Prostate gland (tissue), 2 donors: Measurements from ENCODE around the gene ENC1.

Source experiments
- CTCF ChIP-seq, 4 experiments: fragments of 200-600 bp in 2 of 4; fragments of 450-650 bp in 2 of 4; sonication (generic) in 2 of 4; IDR thresholded peaks; 1 replicate in 3 of 4; 2 replicates in 1 of 4; pipeline ENCODE4 v1.5.1; 2016 to 2019; ENCODE audit warnings: antibody characterized with exemption in 4 of 4, mild to moderate bottlenecking in 2 of 4, moderate library complexity in 2 of 4
- POLR2AphosphoS5 ChIP-seq: sonication (generic); formaldehyde crosslinking; IDR thresholded peaks from one replicate; pipeline ENCODE4 v1.6.1; 2017; ENCODE audit warnings: antibody characterized with exemption

GRCh38 chr5:74587890-74588289 lies 52.6 kb downstream of the ENC1 start:
- TF ChIP-seq CTCF (IDR thresholded peaks at IDR 0.05) (no peak), POLR2AphosphoS5 (no peak)
